ENCODE data around the gene PTPRG.

The PTPRG gene

DNA sequence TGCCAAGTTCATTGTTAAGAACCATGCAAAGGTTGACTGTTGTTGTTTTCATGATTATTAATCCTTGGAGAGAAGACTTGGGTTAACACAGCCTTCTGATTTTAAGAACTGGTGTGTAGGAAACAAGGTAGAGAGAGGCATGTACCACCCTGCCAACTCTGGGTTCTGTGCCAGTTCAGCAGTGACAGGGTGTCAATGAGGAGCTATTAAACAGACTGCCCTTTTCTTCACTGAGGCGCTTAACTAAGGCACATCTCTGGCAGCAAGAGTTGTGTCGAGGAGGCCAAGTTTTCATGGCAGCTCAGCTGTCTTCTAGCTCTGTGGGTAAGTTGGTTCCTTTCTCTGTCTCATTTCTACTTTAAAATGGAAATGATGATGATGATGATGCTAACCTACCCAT is 694.4 kb downstream of the PTPRG start:
- H3K4me3 ChIP-seq (ENCODE audit: low read depth, low read length): no peak overlapping the region
- DNase-seq (ENCODE audit: low read depth): no peak
- TF ChIP-seq, protein P1, sequence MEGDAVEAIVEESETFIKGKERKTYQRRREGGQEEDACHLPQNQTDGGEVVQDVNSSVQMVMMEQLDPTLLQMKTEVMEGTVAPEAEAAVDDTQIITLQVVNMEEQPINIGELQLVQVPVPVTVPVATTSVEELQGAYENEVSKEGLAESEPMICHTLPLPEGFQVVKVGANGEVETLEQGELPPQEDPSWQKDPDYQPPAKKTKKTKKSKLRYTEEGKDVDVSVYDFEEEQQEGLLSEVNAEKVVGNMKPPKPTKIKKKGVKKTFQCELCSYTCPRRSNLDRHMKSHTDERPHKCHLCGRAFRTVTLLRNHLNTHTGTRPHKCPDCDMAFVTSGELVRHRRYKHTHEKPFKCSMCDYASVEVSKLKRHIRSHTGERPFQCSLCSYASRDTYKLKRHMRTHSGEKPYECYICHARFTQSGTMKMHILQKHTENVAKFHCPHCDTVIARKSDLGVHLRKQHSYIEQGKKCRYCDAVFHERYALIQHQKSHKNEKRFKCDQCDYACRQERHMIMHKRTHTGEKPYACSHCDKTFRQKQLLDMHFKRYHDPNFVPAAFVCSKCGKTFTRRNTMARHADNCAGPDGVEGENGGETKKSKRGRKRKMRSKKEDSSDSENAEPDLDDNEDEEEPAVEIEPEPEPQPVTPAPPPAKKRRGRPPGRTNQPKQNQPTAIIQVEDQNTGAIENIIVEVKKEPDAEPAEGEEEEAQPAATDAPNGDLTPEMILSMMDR (IDR thresholded peaks at IDR 0.05; ENCODE audit: insufficient read depth, low read depth, low read length, missing control alignments): no peak

DNA sequence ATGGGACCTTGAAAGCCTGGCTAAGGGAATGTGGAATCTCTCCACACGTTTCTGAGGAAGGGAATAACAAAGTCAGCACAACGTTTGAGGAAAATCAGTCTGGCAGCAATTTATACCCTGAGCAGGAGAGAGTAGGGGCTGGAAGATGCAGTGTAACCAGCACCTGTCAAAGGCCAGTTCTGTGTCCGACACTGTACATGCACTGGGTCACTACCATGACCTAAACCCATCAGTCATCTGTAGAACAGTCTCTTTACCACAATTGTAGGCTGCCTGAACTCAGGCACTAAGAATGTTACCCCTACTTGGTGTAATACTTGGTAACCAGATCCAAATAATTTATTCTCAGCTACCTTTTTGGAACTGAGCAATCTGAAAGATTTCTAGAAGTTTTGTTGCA is 698.6 kb downstream of the PTPRG start:
- DNase-seq (ENCODE audit: low read depth): no peak
- TF ChIP-seq, protein P1 (IDR thresholded peaks at IDR 0.05; ENCODE audit: insufficient read depth, low read depth, low read length, missing control alignments): no peak

GRCh38 chr3:62260655-62261054 is 699.3 kb downstream of the PTPRG start:
- TF ChIP-seq, protein P1 (IDR thresholded peaks at IDR 0.05; ENCODE audit: insufficient read depth, low read depth, low read length, missing control alignments): no peak
- no peak for DNase-seq (ENCODE audit: low read depth)
- H3K4me3 ChIP-seq (ENCODE audit: low read depth, low read length): no peak overlapping the region

More for the DNA sequence above, 698.6 kb downstream of the PTPRG start:
- no peak overlapping the region for H3K4me3 ChIP-seq (ENCODE audit: low read depth, low read length)

- peak; percentile 10 for DNase-seq (ENCODE audit: low read depth)
- no peak overlapping the region for H3K4me3 ChIP-seq (ENCODE audit: low read depth, low read length)
- TF ChIP-seq, protein P1 (IDR thresholded peaks at IDR 0.05; ENCODE audit: insufficient read depth, low read depth, low read length, missing control alignments): no peak
These were observed 699.8 kb downstream of the PTPRG start for GRCh38 chr3:62261121-62261520.

DNA sequence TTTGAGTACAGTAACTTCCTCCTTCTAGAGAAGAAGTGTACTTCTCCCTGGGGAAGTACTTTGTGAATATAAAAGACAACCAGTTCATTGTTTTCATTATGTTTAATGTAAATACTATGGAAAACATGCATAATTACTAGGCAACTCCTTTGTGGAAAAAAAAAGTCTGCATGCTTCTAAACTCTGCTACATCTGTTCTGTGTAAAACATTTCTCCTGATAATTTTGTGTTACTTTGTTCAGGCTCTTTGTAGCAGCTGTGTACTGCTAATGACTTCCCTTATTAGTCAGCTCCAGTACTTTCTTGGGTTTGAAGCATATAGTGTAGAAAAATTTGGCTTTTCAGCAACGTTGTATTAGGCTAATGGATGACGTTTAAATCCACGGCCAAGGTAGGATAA is 700.4 kb downstream of the PTPRG start:
- TF ChIP-seq, protein P1 (IDR thresholded peaks at IDR 0.05; ENCODE audit: insufficient read depth, low read depth, low read length, missing control alignments): no peak
- DNase-seq (ENCODE audit: low read depth): no peak
- H3K4me3 ChIP-seq (ENCODE audit: low read depth, low read length): no peak overlapping the region

GRCh38 chr3:62265528-62265927 is 704.2 kb downstream of the PTPRG start:
- TF ChIP-seq, protein P1 (IDR thresholded peaks at IDR 0.05; ENCODE audit: insufficient read depth, low read depth, low read length, missing control alignments): no peak
- no peak overlapping the region for H3K4me3 ChIP-seq (ENCODE audit: low read depth, low read length)
- DNase-seq (ENCODE audit: low read depth): no peak

- no peak for DNase-seq (ENCODE audit: low read depth)
- TF ChIP-seq, protein P1 (IDR thresholded peaks at IDR 0.05; ENCODE audit: insufficient read depth, low read depth, low read length, missing control alignments): no peak
- H3K4me3 ChIP-seq (ENCODE audit: low read depth, low read length): no peak overlapping the region
These were observed 705.4 kb downstream of the PTPRG start for GRCh38 chr3:62266668-62267283.

All from GM12865 (cell line).